GM20000 (cell line): ENCODE measurements around the gene PAMR1.

Experiments
- DNase-seq: peaks from one replicate; pipeline ENCODE4 v3.0.0; 2012; ENCODE audit warnings: low spot score
- TF ChIP-seq, protein P1 (sequence below): IDR thresholded peaks from 2 replicates; pipeline ENCODE4 v1.5.1; 2012; ENCODE audit warnings: mild to moderate bottlenecking, control low read depth; ENCODE audit errors: extremely low read depth, missing control alignments

PAMR1 gene

DNA sequence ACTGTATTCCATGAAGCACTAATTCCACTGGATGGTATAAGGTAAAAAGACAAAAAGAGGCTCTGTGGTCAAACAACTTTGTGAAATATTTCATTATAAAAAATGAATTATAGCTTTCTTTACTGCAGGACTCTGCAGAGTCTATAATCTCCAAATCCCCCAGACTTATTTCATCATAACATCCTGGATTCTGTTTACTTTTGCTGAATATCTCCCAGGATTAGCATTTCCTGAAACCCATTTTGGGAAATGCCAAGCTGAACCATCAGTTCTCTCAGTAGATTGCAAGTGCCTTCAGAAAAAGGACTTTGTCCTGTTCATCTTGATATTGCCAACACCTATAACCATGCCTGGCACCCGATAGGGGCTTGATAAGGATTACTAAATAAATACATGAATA, 7.9 kb downstream of the PAMR1 start:
- TF ChIP-seq, protein P1, sequence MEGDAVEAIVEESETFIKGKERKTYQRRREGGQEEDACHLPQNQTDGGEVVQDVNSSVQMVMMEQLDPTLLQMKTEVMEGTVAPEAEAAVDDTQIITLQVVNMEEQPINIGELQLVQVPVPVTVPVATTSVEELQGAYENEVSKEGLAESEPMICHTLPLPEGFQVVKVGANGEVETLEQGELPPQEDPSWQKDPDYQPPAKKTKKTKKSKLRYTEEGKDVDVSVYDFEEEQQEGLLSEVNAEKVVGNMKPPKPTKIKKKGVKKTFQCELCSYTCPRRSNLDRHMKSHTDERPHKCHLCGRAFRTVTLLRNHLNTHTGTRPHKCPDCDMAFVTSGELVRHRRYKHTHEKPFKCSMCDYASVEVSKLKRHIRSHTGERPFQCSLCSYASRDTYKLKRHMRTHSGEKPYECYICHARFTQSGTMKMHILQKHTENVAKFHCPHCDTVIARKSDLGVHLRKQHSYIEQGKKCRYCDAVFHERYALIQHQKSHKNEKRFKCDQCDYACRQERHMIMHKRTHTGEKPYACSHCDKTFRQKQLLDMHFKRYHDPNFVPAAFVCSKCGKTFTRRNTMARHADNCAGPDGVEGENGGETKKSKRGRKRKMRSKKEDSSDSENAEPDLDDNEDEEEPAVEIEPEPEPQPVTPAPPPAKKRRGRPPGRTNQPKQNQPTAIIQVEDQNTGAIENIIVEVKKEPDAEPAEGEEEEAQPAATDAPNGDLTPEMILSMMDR, result no peak
- no peak for DNase-seq

DNA sequence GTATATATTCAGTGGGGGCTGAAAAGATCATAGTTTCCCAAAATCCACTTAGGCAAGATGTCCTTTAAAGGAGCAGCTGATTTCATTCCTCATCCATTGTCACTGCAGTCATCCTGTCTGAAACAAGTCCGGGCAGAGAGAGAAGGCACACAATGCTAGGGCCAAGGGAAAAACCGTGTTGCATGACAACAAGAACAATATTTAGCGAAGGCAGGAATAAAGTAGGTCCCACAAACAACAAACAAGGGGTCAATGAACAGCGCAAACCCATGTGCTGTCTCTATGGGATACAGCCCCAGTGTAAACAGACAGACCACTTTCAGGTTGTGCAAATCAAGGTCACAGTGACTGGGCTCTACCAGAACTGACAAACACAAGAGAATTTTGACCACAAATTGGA, 9.0 kb downstream of the PAMR1 start:
- DNase-seq, result no peak
- TF ChIP-seq, protein P1, result no peak

DNA sequence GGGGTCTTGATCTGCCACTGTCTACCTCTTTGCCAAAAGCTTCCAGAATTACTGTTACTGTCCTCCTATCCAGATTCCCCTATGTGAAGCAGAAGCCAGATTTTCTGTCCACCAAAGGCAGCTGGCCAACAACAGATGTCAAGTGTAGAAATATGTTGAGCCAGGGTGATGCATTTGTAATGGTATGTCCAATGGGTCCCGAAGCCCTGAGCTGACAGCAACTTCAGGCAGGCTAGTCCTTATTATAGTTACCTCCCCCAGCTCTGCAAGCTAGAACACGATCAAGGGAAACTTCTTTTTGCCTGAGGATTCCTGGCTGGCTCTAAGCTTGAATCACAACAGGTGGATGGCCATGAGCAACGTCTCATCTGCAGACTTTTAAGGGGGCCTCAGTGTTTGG, 10.2 kb downstream of the PAMR1 start:
- TF ChIP-seq, protein P1, result no peak
- DNase-seq, result no peak

DNA sequence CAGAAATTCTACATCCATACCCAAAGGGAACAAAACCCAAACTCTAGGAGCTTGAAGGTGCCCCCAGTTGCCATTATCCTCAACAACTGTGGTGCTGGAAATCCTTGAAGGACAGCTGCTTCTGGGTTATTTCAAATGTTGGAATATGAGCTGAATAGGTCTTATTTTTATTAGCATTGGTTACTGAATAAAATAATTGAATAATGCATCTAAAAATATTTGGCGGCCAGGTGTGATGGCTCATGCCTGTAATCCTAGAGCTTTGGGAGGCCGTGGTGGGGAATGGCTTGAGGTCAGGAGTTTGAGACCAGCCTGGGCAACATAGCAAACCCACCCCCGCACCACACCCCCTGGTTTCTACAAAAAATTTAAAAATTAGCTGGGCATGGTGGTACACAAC, 10.9 kb downstream of the PAMR1 start:
- TF ChIP-seq, protein P1, result no peak
- DNase-seq, result no peak

DNA sequence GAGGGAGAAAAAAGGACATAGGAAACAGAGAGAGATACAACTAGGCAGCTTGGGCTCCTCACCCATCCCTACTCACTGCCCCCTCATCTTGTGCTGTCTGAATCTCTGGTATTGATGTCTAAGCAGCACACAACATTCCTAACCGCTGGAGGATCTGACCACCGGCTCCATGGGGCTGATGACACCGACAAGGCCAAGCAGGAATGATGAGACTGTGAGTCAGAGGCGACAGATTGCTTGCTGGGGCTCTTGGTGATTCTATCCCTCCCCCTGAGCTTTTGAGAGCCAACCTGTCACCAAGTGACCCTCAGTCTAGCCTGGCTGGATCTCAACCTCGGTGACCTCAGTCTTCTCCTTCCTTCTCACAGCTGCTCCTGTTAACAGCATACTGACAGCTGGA, 13.8 kb downstream of the PAMR1 start:
- DNase-seq, result no peak
- TF ChIP-seq, protein P1, result no peak

DNA sequence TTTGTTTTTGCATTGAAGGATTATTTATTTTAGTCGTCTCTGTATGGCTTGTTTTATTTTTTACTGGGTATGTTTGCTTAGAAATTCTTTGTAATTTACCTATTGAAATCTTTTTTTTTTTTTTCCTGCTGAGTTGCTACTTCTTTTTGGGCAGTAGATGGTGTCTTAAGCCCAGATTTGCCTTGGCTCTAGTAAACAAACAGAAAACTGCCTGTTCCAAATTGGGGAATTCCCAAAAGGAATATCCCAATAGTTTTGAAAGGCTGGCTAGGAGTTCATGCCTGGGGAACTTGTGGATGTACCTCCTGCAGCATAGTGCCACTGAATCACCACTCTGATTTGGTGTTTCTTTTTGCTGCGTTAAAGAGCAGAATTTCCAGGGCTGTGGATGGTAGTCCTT, 17.7 kb downstream of the PAMR1 start:
- DNase-seq, result no peak
- TF ChIP-seq, protein P1, result no peak

DNA sequence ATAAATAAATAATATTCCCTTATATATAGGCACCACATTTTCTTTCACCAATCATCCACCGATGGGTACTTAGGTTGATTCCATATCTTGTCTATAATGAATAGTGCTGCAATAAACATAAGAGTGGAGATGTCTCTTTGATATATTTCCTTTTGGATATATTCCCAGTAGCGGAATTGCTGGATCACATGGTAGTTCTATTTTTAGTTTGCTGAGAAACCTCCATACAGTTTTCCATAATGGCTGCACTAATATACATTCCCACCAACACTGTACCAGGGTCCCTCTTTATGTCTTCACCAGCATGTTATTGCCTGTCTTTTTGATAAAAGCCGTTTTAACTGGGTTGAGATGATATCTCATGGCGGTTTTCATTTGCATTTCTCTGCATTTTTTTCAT, 23.6 kb downstream of the PAMR1 start:
- no peak for DNase-seq
- TF ChIP-seq, protein P1, result no peak
